Regular cardiac myocyte (primary cell): ENCODE results near the gene ACTR10. TPM values are rescaled to one million over a fixed set of nuclear protein-coding genes. Genes with fewer than 3 reads are reported as not detected.

Source experiments
- total RNA-seq: library from RNA; depleted of rRNA; stranded (reverse); fragments of >200 nt; gene quantifications from 2 replicates; pipeline ENCODE4 v1.2.3, GENCODE V29; 2014

Gene ACTR10
- 49.7 and 55.8 TPM in 2 replicates for total RNA-seq

DNA sequence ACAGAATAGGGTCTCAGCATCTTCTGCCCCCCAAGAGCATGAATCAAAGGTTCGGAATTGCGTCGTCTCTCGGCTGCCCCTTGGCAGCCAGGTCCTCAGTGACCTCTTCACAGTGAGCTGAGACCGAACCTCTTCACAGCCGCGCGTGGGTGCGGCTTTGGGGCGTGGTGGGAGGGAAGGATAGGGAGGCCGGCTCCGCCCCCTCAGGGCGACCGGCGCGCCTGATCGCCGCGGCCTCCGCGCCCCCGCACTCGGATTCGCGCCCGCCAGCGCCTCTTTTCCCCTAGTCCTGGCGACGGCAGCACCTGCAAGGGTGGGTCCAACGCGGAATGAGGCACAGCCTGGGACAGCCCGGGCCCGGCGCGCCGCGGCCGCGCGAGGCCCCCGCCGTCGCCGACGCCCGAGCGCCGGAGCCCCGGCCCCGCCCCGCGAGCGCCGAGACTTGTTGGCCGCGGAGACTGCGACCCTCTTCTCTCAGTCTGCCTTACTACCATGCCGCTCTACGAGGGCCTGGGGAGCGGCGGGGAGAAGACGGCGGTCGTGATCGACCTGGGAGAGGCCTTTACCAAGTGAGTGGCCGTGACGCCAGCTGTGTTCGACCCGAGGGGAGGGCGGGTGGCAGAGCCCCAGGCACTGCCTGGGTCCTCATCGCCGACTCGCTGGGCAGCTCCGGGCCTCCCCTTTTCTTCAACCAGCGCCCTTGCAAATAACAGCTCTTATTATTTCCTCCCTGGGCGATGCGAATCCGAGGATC lies at the start of gene ACTR10:
ACTR10 (plus strand) TSS at position 424 of the 754 bp plus-strand sequence; CDS start at position 493, 69 bp downstream.

GRCh38 chr14:58152014-58152857 lies 47.7 kb upstream of the ACTR10 start, which contains the start of gene ARMH4:
Gene ARMH4, minus strand, starts transcription at chr14:58152213. Its CDS starts 12,855 bp downstream, at chr14:58139358.

DNA sequence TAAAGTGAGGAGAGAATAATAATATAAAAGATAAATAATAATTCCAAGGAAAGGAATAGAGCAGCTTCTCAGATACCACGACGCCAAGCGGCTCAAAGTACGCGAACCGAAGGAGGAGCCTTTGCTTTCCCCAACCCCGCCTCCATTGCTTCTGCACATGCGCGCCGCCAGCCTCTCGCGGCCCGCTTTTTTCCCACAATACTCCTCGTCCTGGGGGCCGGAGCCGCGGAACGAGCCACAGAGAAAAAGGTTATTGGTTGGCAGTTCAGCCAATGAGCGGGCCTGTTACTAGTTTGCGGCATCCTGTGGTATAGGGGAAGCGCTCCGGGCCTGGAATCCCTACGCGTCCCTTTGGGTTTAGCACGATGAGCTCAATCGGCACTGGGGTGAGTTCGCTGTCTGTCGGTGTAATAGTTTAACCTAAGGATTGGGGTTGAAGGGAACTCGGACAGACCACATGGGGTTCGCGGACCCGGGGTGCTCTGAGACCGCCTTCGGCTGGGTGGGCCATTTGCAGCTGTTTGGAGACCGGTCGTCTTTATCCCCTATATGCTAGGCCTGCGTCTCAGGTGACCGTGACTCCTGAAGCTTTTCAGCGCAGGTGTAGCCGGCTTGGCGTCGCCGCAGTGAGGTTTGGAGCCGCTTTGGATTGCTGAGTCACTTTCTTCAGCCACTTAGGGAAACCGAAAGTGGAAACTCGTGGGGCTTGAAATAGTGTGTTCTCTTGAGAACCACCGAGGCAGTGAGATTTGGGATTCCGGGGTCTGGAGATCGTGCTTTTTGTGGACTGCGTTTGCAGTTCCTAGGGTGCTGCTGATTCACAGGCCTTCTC lies 44.8 kb downstream of the ACTR10 start, which contains the start of gene PSMA3:
PSMA3 (plus strand) TSS at position 288 of the 832 bp plus-strand sequence; CDS start at position 366, 78 bp downstream.

Other genes with a start within 250 kb of the ACTR10 start
- 0.96 and 5.1 TPM in 2 replicates for gene ARMH4, start 47.9 kb upstream of the ACTR10 start, total RNA-seq
- gene PSMA3, start 44.7 kb downstream of the ACTR10 start, total RNA-seq: 66.8 and 214 TPM in 2 replicates
- gene ARID4A, start 98.4 kb downstream of the ACTR10 start, total RNA-seq: 6.5 and 6.8 TPM in 2 replicates
- not detected in 2 replicates for gene TOMM20L, start 195.8 kb downstream of the ACTR10 start, total RNA-seq
- 11.8 and 25.3 TPM in 2 replicates for gene TIMM9, start 227.4 kb downstream of the ACTR10 start, total RNA-seq
- 22.3 and 34.1 TPM in 2 replicates for gene KIAA0586, start 227.6 kb downstream of the ACTR10 start, total RNA-seq